ENCODE results near the gene PAWR. TPM values are rescaled to one million over a fixed set of nuclear protein-coding genes. Genes with fewer than 3 reads are reported as not detected.
"Not testable (repeated sequence)": the region's sequence is repeated elsewhere in the genome, so short reads cannot be mapped to it uniquely, and the experiment has no call there.

Gene PAWR
- polyA plus RNA-seq, 1 donor, result 51.2 TPM

DNA sequence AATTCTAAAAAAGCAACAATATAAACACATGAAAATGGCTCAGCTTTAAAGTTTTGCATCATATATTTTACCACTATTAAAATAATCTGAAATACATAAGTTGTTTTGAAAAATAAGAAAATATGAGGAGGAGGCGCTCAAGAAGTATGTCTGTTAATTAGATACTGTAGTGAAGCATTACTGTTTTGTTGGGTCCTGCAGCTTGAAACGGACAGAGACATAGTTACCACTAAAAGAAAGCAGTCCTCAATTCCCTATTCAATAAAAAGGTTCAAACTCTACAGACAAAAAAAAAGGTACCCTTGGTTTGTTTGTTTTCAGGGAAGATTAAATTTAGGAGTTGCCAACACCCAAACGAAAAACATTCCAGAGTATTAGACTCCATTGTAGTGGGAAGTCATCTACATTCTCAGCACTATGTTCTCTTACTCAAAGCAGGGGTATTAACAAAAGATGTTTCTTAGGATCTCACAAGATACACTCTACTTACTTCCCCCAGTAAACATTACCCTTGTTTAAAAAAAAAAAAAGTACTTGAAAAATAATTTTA lies 3.0 kb downstream of the PAWR start:
- Histone ChIP-seq H3K4me3 (ENCODE audit: low read length) (peak overlapping the region; percentile 71), H3K9me3 (ENCODE audit: control insufficient read depth, low read depth, low read length) (peaks cover 3% of the 10 kb centered on the region), H3K27me3 (ENCODE audit: control insufficient read depth, insufficient read depth, low read length) (no peaks in the 10 kb centered on the region), H3K4me1 (ENCODE audit: control insufficient read depth, insufficient read depth, low read length) (peaks cover 3% of the 10 kb centered on the region), H3K36me3 (ENCODE audit: control insufficient read depth, insufficient read depth, low read length) (no peaks in the 10 kb centered on the region), H3K27ac (ENCODE audit: low read length) (peak overlapping the region; percentile 2)
- no CpG with 5 or more reads among the region's 3 CpGs for WGBS (ENCODE audit: insufficient coverage, low lambda C conversion rate)
- no peak for DNase-seq

DNA sequence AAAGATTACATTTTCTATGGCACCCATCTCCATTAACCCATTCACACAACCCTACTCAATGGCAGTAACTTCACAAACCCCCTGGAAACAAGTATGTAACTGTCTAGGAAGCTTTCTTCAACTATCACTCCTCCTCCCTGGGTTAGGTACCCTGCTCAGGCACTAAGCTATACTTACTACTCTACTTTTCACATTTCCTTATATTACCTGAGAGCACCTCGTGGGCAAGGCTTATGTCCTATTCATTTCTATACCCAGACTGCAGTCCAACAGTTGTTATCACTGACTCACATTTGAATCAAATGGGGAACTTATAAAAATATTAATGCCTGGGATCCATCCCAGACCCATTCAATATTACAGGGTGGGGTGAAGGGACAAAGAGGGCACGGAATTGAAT lies 4.6 kb downstream of the PAWR start:
- H3K4me1 ChIP-seq (ENCODE audit: control insufficient read depth, insufficient read depth, low read length), result peaks cover 3% of the 10 kb centered on the region
- no peak overlapping the region for H3K4me3 ChIP-seq (ENCODE audit: low read length)
- no peaks in the 10 kb centered on the region for H3K27me3 ChIP-seq (ENCODE audit: control insufficient read depth, insufficient read depth, low read length)
- H3K9me3 ChIP-seq (ENCODE audit: control insufficient read depth, low read depth, low read length), result peaks cover 3% of the 10 kb centered on the region
- no peak for DNase-seq
- no CpG with 5 or more reads among the region's 2 CpGs for WGBS (ENCODE audit: insufficient coverage, low lambda C conversion rate)
- H3K36me3 ChIP-seq (ENCODE audit: control insufficient read depth, insufficient read depth, low read length), result no peaks in the 10 kb centered on the region
- no peak overlapping the region for H3K27ac ChIP-seq (ENCODE audit: low read length)

DNA sequence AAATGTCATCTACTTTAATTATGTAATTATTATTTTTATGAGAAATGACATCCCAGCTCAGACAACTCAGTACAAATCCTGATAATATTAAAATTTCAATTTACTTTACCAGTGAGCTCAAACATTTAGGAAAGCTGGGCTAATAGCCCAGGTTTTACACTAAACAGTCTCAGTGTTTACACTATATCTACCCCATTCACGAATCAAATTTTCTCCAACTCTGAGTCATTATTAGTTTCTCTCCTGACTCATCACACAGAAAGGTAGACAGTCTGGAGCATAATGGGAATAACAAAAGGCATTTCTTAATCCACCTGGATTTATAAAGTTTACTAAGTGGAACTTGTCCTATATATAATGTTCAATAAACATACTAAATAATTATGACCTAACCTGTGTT lies 5.7 kb downstream of the PAWR start:
- Histone ChIP-seq H3K27me3 (ENCODE audit: control insufficient read depth, insufficient read depth, low read length) (no peaks in the 10 kb centered on the region), H3K9me3 (ENCODE audit: control insufficient read depth, low read depth, low read length) (no peaks in the 10 kb centered on the region), H3K27ac (ENCODE audit: low read length) (no peak overlapping the region), H3K36me3 (ENCODE audit: control insufficient read depth, insufficient read depth, low read length) (no peaks in the 10 kb centered on the region), H3K4me3 (ENCODE audit: low read length) (no peak overlapping the region), H3K4me1 (ENCODE audit: control insufficient read depth, insufficient read depth, low read length) (peaks cover 3% of the 10 kb centered on the region)
- DNase-seq, result no peak
- no CpG with 5 or more reads among the region's 1 CpG for WGBS (ENCODE audit: insufficient coverage, low lambda C conversion rate)

DNA sequence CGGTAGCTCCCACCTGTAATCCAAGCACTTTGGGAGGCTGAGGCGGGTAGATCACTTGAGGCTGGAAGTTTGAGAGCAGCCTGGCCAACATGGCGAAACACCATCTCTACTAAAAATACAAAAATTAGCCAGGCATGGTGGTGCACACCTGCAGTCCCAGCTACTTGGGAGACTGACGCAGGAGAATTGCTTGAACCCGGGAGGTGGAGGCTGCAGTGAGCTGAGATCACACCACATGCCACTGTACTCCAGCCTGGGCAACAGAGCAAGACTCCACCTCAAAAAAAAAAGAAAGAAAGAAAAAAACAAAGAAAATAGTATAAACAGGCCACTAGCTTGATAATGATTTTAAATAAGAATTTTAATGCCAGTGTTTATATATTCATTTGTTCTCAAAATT lies 6.4 kb downstream of the PAWR start:
- H3K9me3 ChIP-seq (ENCODE audit: control insufficient read depth, low read depth, low read length); H3K4me1 ChIP-seq (ENCODE audit: control insufficient read depth, insufficient read depth, low read length); H3K27me3 ChIP-seq (ENCODE audit: control insufficient read depth, insufficient read depth, low read length); DNase-seq; H3K27ac ChIP-seq (ENCODE audit: low read length); H3K4me3 ChIP-seq (ENCODE audit: low read length); H3K36me3 ChIP-seq (ENCODE audit: control insufficient read depth, insufficient read depth, low read length): not testable (repeated sequence)
- WGBS (ENCODE audit: insufficient coverage, low lambda C conversion rate), result no CpG with 5 or more reads among the region's 5 CpGs

DNA sequence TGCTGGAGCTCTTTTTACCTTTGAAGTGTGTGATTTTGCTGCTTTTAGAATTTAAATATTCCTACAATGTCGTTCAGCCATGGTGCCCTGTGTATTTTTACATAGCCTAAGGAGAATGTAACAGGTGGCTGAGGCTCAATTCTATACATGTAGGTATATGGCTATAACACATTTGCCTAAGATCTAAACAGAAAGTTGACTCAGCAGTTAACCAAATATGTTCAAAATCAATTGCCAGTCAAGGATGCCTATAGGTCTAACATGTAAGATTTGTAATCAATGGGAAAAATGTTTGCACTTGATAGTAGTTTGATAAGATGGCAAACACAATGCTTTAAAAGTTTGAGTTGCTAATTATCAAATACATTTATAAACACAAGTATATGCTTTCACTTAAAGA lies 8.2 kb downstream of the PAWR start:
- DNase-seq, result no peak
- Histone ChIP-seq H3K36me3 (ENCODE audit: control insufficient read depth, insufficient read depth, low read length) (no peaks in the 10 kb centered on the region), H3K4me1 (ENCODE audit: control insufficient read depth, insufficient read depth, low read length) (peaks cover 3% of the 10 kb centered on the region), H3K27ac (ENCODE audit: low read length) (no peak overlapping the region), H3K27me3 (ENCODE audit: control insufficient read depth, insufficient read depth, low read length) (no peaks in the 10 kb centered on the region), H3K4me3 (ENCODE audit: low read length) (no peak overlapping the region), H3K9me3 (ENCODE audit: control insufficient read depth, low read depth, low read length) (no peaks in the 10 kb centered on the region)
- WGBS (ENCODE audit: insufficient coverage, low lambda C conversion rate), result 75% methylated on average over 1 of the region's 1 CpG

DNA sequence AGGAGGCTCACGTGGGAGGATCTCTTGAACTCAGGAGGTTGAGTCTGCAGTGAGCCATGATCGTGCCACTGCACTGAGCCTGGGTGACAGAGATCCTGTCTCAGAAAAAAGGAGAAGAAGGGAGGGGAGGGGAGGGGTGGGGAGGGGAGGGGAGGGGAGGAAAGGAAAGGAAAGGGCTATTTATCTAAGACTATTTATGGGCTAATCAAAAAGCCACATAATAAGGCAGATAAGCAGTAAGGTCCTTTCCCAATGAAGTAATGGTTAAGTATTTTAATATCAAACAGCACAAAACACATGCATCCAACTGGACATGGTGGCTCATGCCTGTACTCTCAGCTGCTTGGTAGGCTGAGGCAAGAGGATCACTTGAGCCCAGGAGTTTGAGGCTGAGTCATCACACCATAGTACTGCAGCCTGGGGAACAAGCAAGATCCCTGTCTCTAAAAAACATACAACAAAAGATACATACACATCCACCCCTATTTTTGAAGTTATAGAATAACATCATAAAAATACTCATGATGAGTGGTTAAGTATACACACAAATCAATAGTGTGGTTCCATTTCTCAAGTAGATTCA lies 9.7 kb downstream of the PAWR start:
- no peak for DNase-seq
- H3K4me3 ChIP-seq (ENCODE audit: low read length), result no peak overlapping the region
- H3K27ac ChIP-seq (ENCODE audit: low read length), result no peak overlapping the region
- no peaks in the 10 kb centered on the region for H3K9me3 ChIP-seq (ENCODE audit: control insufficient read depth, low read depth, low read length)
- peaks cover under 1% of the 10 kb centered on the region for H3K4me1 ChIP-seq (ENCODE audit: control insufficient read depth, insufficient read depth, low read length)
- no peaks in the 10 kb centered on the region for H3K27me3 ChIP-seq (ENCODE audit: control insufficient read depth, insufficient read depth, low read length)
- no peaks in the 10 kb centered on the region for H3K36me3 ChIP-seq (ENCODE audit: control insufficient read depth, insufficient read depth, low read length)
- no CpG with 5 or more reads among the region's 2 CpGs for WGBS (ENCODE audit: insufficient coverage, low lambda C conversion rate)

DNA sequence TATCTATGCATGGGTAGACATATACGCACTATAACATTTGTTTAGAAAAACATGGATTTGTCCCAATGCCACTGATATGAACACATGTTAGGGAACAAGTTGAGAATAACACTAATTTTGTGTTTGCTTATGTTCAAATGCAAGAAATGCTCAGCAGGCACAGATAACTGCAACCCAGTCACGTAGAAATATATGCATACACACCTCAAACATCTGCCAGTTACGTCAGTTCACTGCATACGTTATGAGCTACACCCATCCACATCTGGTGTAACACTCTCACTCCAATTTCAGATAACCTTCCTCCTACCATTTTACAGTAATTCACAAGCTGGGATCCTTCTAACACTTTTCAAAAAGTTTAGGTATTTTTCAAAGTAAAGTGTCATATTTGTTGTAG lies 10.7 kb downstream of the PAWR start:
- 100% methylated on average over 1 of the region's 4 CpGs for WGBS (ENCODE audit: insufficient coverage, low lambda C conversion rate)
- Histone ChIP-seq H3K4me1 (ENCODE audit: control insufficient read depth, insufficient read depth, low read length) (no peaks in the 10 kb centered on the region), H3K27me3 (ENCODE audit: control insufficient read depth, insufficient read depth, low read length) (no peaks in the 10 kb centered on the region), H3K27ac (ENCODE audit: low read length) (no peak overlapping the region), H3K4me3 (ENCODE audit: low read length) (no peak overlapping the region), H3K9me3 (ENCODE audit: control insufficient read depth, low read depth, low read length) (no peaks in the 10 kb centered on the region), H3K36me3 (ENCODE audit: control insufficient read depth, insufficient read depth, low read length) (no peaks in the 10 kb centered on the region)
- DNase-seq, result no peak

DNA sequence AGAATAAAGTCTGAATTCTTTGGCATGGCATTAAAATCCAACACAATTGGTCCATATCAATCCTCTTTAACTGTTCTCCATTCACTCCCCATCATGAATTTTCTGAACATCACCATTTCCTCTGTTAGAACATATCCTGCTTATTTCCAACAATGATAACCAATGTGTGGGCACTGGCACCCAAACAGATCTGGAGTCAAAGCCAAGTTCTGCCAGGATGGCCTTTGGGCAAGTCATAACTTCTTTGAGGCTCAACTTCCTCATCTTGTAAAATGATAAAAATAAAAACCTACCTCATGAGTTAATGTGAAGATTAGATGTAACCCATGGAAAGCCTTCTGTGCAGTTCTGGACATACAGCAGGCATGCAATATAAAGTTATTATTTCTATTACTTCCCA lies 12.5 kb downstream of the PAWR start:
- Histone ChIP-seq H3K9me3 (ENCODE audit: control insufficient read depth, low read depth, low read length) (no peaks in the 10 kb centered on the region), H3K36me3 (ENCODE audit: control insufficient read depth, insufficient read depth, low read length) (no peaks in the 10 kb centered on the region), H3K4me3 (ENCODE audit: low read length) (no peak overlapping the region), H3K27ac (ENCODE audit: low read length) (no peak overlapping the region), H3K27me3 (ENCODE audit: control insufficient read depth, insufficient read depth, low read length) (no peaks in the 10 kb centered on the region), H3K4me1 (ENCODE audit: control insufficient read depth, insufficient read depth, low read length) (no peaks in the 10 kb centered on the region)
- DNase-seq, result no peak

DNA sequence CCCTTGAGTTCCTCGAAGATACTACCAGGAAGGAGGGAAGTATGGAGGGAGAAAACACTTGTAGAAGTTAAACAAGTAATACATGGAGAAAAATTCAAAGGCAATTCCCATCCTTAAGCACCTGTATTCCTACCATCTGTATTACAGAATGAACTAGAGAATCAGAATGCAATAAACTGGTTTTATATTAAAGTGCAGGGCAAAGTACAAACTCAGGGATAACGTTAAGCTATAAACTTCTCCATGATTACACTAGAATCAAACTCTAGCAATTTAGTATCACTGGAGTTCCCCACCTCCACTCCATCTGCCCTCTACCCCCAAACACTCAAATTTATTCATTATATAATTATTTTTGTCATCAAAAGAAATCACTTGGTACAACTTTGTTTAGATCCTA lies 13.1 kb downstream of the PAWR start:
- Histone ChIP-seq H3K27me3 (ENCODE audit: control insufficient read depth, insufficient read depth, low read length) (no peaks in the 10 kb centered on the region), H3K4me3 (ENCODE audit: low read length) (no peak overlapping the region), H3K27ac (ENCODE audit: low read length) (no peak overlapping the region), H3K4me1 (ENCODE audit: control insufficient read depth, insufficient read depth, low read length) (no peaks in the 10 kb centered on the region), H3K36me3 (ENCODE audit: control insufficient read depth, insufficient read depth, low read length) (no peaks in the 10 kb centered on the region), H3K9me3 (ENCODE audit: control insufficient read depth, low read depth, low read length) (no peaks in the 10 kb centered on the region)
- peak in 1 of 2 donors; percentile 50 for DNase-seq
- 40% methylated on average over 1 of the region's 2 CpGs for WGBS (ENCODE audit: insufficient coverage, low lambda C conversion rate)

DNA sequence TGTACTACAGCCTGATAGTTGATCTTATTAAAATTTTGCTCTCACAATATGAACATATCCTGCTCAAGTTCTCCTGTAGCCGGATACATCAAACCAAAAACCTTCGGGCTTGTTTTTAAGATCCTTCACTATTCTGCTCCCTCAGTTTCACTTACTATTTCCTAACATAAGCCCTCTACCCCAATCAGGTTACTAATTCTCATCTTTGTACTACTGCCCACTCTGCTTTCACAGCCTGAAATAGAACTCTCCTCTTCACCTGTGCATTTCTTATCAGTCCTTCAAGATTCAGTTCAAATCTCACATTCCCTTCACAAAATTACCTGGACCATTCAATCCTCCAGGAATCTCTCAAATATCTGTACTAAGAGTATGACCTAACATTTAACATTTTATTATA lies 14.2 kb downstream of the PAWR start:
- Histone ChIP-seq H3K27ac (ENCODE audit: low read length) (no peak overlapping the region), H3K36me3 (ENCODE audit: control insufficient read depth, insufficient read depth, low read length) (no peaks in the 10 kb centered on the region), H3K4me3 (ENCODE audit: low read length) (no peak overlapping the region), H3K4me1 (ENCODE audit: control insufficient read depth, insufficient read depth, low read length) (no peaks in the 10 kb centered on the region), H3K9me3 (ENCODE audit: control insufficient read depth, low read depth, low read length) (peaks cover 7% of the 10 kb centered on the region), H3K27me3 (ENCODE audit: control insufficient read depth, insufficient read depth, low read length) (no peaks in the 10 kb centered on the region)
- WGBS (ENCODE audit: insufficient coverage, low lambda C conversion rate), result 90% methylated on average over 2 of the region's 2 CpGs
- DNase-seq, result no peak

DNA sequence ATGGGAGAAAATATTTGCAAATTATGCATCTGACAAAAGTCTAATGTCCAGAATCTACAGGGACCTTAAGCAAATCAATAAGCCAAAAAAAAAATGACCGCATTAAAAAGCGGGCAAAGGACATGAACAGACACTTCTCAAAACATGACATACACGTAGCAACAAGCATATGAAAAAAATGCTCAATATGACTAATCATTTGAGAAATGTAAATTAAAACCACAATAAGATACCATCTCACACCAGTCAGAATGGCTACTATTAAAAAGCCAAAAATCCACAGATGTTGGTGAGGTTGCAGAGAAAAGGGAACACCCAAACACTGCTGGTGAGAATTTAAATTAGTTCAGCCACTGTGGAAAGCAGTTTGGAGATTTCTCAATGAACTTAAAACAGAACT lies 16.1 kb downstream of the PAWR start:
- no peak for DNase-seq
- peaks cover 7% of the 10 kb centered on the region for H3K9me3 ChIP-seq (ENCODE audit: control insufficient read depth, low read depth, low read length)
- H3K27ac ChIP-seq (ENCODE audit: low read length), result no peak overlapping the region
- 100% methylated on average over 1 of the region's 3 CpGs for WGBS (ENCODE audit: insufficient coverage, low lambda C conversion rate)
- H3K4me3 ChIP-seq (ENCODE audit: low read length), result no peak overlapping the region
- H3K4me1 ChIP-seq (ENCODE audit: control insufficient read depth, insufficient read depth, low read length), result no peaks in the 10 kb centered on the region
- no peaks in the 10 kb centered on the region for H3K27me3 ChIP-seq (ENCODE audit: control insufficient read depth, insufficient read depth, low read length)
- H3K36me3 ChIP-seq (ENCODE audit: control insufficient read depth, insufficient read depth, low read length), result no peaks in the 10 kb centered on the region

All from large intestine (tissue), 3 donors.